Transverse colon (tissue), 4 donors: ENCODE results near the gene SCYL2. TPM values are rescaled to one million over a fixed set of nuclear protein-coding genes. Genes with fewer than 3 reads are reported as not detected.

Experiments
- small RNA-seq, 4 donors: library from RNA; depleted of rRNA; stranded (forward); fragments of <200 nt; gene quantifications; one replicate each; pipeline ENCODE3, GENCODE V24; 2016
- total RNA-seq, 4 donors: library from RNA; depleted of rRNA; stranded (reverse); fragments of >200 nt; gene quantifications; one replicate each; pipeline ENCODE4 v1.1.0, GENCODE V29; 2016

SCYL2 gene
- total RNA-seq, 4 donors from 2014 or later = 68.0 to 84.4 (median 72.6) TPM

Small RNA genes lying within 50 kb of the gene (small RNA-seq; reads per million reads assigned to genes)
- gene RF00019 = 0 reads per million in 4 donors

Other genes with a start within 250 kb of the SCYL2 start
- gene BLTP3B, start 124.3 kb upstream of the SCYL2 start, total RNA-seq = 10 to 100 TPM in 3 of 4 donors, 1 to 10 TPM in 1; 3.8 to 44.1 (median 31.5) TPM
- gene ACTR6, start 66.4 kb upstream of the SCYL2 start, total RNA-seq = 10 to 100 TPM in 3 of 4 donors, 1 to 10 TPM in 1; 4.9 to 35.0 (median 13.7) TPM
- under 1 TPM in 3 of 4 donors, not detected in 1; 0.55 to 1.00 (median 0.95) TPM for gene DEPDC4, start 98 bp upstream of the SCYL2 start, total RNA-seq
- 10 to 100 TPM in 1 of 4 donors, 1 to 10 TPM in 3; 5.4 to 21.8 (median 7.5) TPM for gene SLC17A8, start 89.9 kb downstream of the SCYL2 start, total RNA-seq
- gene NR1H4, start 206.7 kb downstream of the SCYL2 start, total RNA-seq = 10 to 100 TPM; 10.7 to 50.7 (median 28.8) TPM